ENCODE results near the gene CAPN10.

- TF ChIP-seq CTCF (IDR thresholded peaks at IDR 0.05; ENCODE audit: insufficient read depth, low read length, poor library complexity, severe bottlenecking) (no peak), EZH2phosphoT487 (conservative IDR thresholded peaks at IDR 0.05; ENCODE audit: low read length) (no peak)
Observed at GRCh38 chr2:240624950-240625621, 38.6 kb downstream of the CAPN10 start, which contains the start of gene GPR35.

Data from SU-DHL-6 (cell line).